Measurements from ENCODE around the gene FAM43A.

DNA sequence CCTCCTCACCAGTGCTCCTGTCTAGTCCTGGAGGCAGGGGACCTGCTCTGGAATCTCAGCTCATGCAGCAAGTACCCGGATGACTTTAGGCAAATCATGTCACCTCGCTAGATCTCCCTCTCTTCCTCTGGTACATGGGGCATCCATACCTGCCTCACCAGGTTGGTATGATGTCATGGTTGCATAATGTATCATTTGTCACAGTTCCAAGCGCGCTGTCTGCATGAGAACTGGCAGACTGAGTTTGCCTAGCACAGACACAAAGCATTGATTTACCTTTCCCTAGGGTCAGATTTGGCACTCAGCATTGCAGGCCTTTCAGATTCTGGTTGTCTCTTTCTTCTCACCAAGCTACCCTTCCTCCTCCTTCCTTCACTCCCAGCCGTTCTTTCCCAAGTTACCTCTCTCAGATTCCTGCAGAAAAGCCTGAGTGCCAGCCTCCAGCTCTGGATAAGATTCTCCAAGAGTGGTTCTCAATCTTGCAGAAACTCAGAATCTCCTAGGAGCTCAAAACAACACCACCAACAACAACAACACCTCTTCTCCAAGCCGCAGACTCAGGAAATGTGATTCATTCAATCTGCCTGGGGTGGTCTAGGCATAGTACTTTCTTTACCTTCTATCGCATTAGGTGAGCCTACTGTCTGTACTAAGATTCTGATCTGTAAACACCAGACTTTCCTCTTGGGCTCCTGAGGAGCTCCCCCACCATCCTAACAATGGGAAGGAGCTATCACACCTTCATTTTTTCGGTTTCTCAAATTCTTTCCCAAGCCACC is 29.5 kb downstream of the FAM43A start:
- TF ChIP-seq, protein P1, sequence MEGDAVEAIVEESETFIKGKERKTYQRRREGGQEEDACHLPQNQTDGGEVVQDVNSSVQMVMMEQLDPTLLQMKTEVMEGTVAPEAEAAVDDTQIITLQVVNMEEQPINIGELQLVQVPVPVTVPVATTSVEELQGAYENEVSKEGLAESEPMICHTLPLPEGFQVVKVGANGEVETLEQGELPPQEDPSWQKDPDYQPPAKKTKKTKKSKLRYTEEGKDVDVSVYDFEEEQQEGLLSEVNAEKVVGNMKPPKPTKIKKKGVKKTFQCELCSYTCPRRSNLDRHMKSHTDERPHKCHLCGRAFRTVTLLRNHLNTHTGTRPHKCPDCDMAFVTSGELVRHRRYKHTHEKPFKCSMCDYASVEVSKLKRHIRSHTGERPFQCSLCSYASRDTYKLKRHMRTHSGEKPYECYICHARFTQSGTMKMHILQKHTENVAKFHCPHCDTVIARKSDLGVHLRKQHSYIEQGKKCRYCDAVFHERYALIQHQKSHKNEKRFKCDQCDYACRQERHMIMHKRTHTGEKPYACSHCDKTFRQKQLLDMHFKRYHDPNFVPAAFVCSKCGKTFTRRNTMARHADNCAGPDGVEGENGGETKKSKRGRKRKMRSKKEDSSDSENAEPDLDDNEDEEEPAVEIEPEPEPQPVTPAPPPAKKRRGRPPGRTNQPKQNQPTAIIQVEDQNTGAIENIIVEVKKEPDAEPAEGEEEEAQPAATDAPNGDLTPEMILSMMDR (IDR thresholded peaks at IDR 0.05; ENCODE audit: poor library complexity), result no peak
- TF ChIP-seq EZH2 (IDR thresholded peaks at IDR 0.05; ENCODE audit: borderline replicate concordance), result no peak
- TF ChIP-seq EZH2phosphoT487 (IDR thresholded peaks at IDR 0.05; ENCODE audit: low read depth, severe bottlenecking, unreplicated experiment), result no peak

Measured in hepatocyte (in vitro differentiated cells).